Activated CD4-positive, alpha-beta T cell treated with anti-CD3 and anti-CD28 coated beads for 1 hour (primary cell): Measurements from ENCODE around the gene PLP1.
"Not testable (repeated sequence)": the region's sequence is repeated elsewhere in the genome, so short reads cannot be mapped to it uniquely, and the experiment has no call there.

Experiments used
- DNase-seq: peaks from one replicate; pipeline ENCODE4 v3.0.0-alpha.2; 2020

The PLP1 gene

GRCh38 chrX:103781706-103782105, 5.1 kb downstream of the PLP1 start:
- no peak for DNase-seq

GRCh38 chrX:103782640-103783039, 6.0 kb downstream of the PLP1 start:
- DNase-seq: no peak

GRCh38 chrX:103783196-103783595, 6.6 kb downstream of the PLP1 start:
- DNase-seq: no peak

GRCh38 chrX:103783971-103784370, 7.3 kb downstream of the PLP1 start:
- DNase-seq: no peak

- no peak for DNase-seq
Observed at GRCh38 chrX:103789004-103789403, 12.4 kb downstream of the PLP1 start.

- DNase-seq: no peak
Observed at GRCh38 chrX:103791228-103791627, 14.6 kb downstream of the PLP1 start.

GRCh38 chrX:103791826-103792485, 15.3 kb downstream of the PLP1 start:
- DNase-seq: no peak

- no peak for DNase-seq
Observed at GRCh38 chrX:103792916-103793544, 16.4 kb downstream of the PLP1 start.

GRCh38 chrX:103793545-103793940, 16.9 kb downstream of the PLP1 start:
- no peak for DNase-seq

GRCh38 chrX:103794119-103794518, 17.5 kb downstream of the PLP1 start:
- DNase-seq: no peak

GRCh38 chrX:103797691-103798090, 21.1 kb downstream of the PLP1 start:
- no peak for DNase-seq

- no peak for DNase-seq
Observed at GRCh38 chrX:103800318-103800717, 23.7 kb downstream of the PLP1 start.

- no peak for DNase-seq
Observed at GRCh38 chrX:103805860-103806259, 29.2 kb downstream of the PLP1 start.

- DNase-seq: no peak
Observed at GRCh38 chrX:103806862-103807474, 30.3 kb downstream of the PLP1 start.

- no peak for DNase-seq
Observed at GRCh38 chrX:103811858-103812257, 35.2 kb downstream of the PLP1 start.

- not testable (repeated sequence) for DNase-seq
Observed at GRCh38 chrX:103817101-103817500, 40.5 kb downstream of the PLP1 start.

- no peak for DNase-seq
Observed at GRCh38 chrX:103817502-103817901, 40.9 kb downstream of the PLP1 start.

GRCh38 chrX:103818842-103819619, 42.4 kb downstream of the PLP1 start:
- no peak for DNase-seq

GRCh38 chrX:103820802-103821201, 44.2 kb downstream of the PLP1 start:
- not testable (repeated sequence) for DNase-seq

GRCh38 chrX:103823591-103823990, 47.0 kb downstream of the PLP1 start:
- no peak for DNase-seq

- no peak for DNase-seq
Observed at GRCh38 chrX:103825881-103826280, 49.2 kb downstream of the PLP1 start.

GRCh38 chrX:103828529-103828928, 51.9 kb downstream of the PLP1 start:
- no peak for DNase-seq

- DNase-seq: no peak
Observed at GRCh38 chrX:103830848-103831247, 54.2 kb downstream of the PLP1 start.

- DNase-seq: no peak
Observed at GRCh38 chrX:103831342-103831802, 54.7 kb downstream of the PLP1 start.
